GM23338 (cell line): ENCODE data around the gene ADAM10.

Experiments
- CTCF ChIP-seq, 2 experiments: fragments of 200-600 bp in 1 of 2; sonication (generic) in 1 of 2; conservative IDR thresholded peaks; 2 replicates each; pipeline versions ENCODE4 v1.5.1 to v1.6.1; 2016 to 2017; ENCODE audit warnings: antibody characterized with exemption in 2 of 2, low read depth in 2 of 2, mild to moderate bottlenecking in 2 of 2, moderate library complexity in 1 of 2
- EZH2 ChIP-seq: fragments of 200-600 bp; sonication (generic); IDR thresholded peaks from one replicate; pipeline ENCODE4 v1.8.0; 2017; ENCODE audit warnings: antibody characterized with exemption, mild to moderate bottlenecking, low read depth; ENCODE audit not compliant: unreplicated experiment

GRCh38 chr15:58539548-58539947 lies 210.0 kb downstream of the ADAM10 start:
- no peak for TF ChIP-seq CTCF (conservative IDR thresholded peaks at IDR 0.05; ENCODE audit: low read depth in 2 of 2)
- no peak for TF ChIP-seq EZH2
